Measurements from ENCODE around the gene KIF13A.
"Not testable (repeated sequence)": the region's sequence is repeated elsewhere in the genome, so short reads cannot be mapped to it uniquely, and the experiment has no call there.

KIF13A gene

DNA sequence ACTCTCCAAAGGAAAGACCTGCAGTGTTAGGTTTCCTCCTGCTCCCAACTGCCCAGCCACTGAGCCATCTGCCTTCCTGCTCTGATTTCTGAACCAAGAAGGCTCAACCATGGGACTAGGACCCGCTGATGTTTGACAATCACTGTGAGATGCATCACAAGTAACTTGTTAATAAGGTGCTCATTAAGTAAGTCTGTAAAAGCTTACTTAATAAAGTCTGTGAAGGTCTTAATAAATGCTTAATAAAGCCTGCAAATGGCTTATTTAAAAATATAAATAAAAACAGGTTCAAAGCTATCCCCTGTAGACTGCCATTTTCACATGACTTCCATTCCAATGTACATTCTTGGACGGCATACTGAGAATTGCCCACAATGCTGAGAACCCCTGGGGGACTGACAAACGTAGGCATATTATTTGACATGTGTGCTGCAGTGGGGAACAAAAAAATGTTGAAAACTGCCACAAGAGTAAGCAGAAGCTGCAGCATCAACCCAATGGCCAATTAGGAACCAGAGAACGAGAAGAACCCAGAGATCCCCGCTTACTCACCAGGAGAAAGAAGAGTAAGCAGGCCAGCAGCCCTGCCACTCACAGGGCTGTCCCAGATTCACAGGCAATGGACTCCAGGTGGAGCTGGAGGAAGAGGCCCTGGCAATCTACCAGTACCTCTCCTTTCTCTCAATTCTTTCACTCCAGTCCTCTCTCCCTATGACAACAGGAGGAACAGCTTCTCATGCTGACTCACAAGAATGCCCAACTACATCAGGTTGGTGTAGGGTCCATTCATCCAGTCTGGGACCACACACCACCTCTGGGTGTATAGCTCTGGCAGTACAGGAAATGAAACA is 19.5 kb downstream of the KIF13A start:
- no peak for DNase-seq

DNA sequence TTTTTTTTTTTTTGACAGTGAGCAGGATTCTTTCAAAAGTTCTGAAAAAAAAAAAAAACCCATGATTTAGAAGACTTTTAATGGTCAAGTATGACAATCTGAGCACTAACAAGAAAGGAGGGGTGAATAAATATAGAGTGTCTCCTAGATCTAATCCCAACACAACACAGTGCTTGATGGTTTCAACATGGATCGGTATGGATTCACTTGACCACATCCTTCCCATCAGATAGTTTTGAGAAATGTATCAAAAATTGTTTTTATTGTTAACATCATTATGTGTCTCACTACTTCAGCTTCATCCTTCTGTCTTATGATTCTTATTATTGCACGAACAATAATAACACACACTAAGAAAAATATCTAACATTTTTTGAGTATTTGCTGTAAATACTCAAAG is 21.0 kb downstream of the KIF13A start:
- no peak for DNase-seq

DNA sequence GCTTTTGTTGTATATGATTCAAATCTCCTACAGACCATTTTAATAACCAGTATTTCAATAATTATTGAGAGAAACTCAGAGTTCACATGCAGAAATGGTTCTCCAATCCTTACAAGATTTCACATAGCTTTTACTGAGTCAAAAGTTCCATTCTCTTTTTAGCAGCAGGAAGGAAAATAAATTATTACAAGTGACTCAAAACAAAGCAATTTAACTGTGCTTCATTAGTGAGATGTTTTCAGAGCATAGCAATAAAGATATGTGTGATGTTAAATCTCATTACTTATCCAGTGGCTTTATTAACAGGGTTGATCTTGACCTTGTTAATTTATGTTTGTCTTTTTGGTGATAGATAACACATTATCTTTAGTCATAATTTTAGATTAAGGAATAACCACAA is 22.0 kb downstream of the KIF13A start:
- DNase-seq = no peak

DNA sequence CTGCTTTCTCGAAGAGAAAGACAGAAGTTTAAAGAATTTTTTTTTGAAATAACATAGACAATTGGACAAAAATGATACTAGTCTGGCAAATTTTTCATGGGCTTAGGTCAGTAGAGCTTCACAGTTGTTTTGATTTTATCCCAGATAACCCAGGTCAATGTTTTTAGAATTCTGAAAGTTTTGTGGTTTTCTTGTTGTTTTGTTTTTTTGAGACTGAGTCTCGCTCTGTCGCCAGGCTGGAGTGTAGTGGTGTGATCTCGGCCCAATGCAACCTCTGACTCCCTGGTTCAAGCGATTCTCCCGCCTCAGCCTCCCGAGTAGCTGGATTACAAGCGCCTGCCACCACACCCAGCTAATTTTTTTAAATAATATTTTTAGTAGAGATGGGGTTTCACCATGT is 22.8 kb downstream of the KIF13A start:
- no peak for DNase-seq

DNA sequence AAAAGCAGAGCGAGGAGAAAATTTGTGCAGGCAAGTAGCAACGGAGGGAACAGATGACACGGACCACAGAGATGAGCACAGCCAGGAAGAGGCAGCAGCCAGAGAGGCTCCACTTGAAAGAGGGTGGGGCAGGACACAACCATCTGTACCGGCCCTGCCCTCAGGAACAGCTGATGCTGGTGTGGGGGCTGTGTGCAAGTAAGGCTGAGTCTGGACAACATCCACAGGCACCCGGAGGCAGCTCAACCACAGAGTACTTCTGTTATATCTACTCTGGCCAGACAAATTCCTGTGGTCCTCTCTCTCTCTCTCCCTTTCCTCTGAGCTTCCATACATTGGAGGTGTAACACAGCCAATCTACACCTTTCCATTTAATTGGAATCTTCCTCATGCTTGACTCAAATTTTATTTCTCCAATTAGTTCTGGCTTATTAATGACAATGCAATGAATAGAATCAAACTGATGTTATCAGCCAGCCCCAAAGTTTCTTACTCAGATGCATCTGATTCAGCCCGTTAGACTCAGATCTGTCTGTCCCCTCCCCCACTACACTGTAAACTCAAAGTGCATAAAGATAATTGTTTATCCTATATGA is 24.9 kb downstream of the KIF13A start:
- DNase-seq = no peak

DNA sequence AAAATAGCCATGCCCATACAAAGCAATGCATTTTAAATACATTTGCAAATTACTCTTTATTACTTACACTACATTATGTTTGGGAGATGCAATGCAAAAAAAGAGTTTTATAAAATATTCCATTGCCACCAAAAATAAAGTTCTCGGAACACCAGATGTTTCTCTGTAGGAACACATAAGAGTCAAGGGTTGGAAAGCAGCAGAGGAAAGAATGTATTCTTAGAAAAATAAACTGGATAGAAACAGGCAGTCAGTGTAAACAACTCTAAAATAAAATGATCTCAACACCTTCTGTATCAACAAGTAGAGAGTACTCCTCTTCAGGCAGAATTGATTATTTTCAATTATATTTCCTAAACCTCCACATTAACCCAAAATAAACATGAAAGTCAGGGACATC is 28.1 kb downstream of the KIF13A start:
- no peak for DNase-seq

DNA sequence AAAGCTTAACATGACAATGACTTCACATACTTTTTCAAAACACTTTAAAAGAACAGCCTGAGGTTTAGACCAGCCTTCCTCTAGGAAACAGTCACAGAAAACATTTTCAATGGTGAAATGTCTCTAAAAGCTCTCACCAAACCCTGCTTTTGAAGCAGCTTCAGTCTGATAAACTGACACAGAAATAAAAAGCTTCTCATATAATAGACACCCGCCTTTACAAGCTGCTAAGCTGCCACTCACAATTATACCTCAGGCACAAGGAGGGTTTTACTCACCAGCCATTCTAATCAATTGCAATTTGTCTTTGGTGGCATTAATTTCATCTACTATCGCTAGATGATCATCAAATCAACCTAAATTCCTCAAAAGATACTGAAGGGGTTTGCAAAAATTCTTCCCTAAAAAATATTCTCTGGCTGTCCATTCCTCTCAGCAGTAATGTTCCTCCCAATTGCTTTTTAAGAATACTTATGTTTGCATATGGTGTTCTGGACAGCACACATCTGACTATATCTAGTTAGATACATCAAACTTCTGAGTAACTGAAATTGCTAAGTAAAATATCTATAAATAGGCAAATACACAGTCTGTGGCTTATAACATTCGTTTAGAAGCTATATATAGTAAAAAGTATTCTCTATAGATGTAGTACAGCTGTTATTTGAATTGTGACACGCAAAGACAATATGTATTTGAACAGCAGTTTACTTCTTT is 29.4 kb downstream of the KIF13A start:
- DNase-seq = no peak

DNA sequence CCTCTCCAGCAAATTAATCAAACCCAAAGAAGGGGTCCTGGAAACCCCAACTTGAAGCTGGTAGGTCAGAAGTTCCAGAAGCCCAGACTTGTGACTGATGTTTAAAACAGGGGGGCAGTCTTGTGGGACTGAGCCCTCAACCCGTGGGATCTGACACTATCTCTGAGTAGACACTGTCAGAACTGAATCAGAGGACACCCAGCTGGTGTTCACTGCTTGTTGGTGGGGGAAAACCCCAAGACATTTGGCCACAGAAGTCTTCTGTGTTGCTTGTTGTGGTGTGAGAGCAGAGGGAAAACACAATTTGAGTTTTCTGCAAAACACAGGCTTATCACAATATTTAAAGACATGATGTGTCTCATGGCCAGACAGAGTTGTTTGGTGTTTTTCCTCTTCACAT is 29.9 kb downstream of the KIF13A start:
- no peak for DNase-seq

DNA sequence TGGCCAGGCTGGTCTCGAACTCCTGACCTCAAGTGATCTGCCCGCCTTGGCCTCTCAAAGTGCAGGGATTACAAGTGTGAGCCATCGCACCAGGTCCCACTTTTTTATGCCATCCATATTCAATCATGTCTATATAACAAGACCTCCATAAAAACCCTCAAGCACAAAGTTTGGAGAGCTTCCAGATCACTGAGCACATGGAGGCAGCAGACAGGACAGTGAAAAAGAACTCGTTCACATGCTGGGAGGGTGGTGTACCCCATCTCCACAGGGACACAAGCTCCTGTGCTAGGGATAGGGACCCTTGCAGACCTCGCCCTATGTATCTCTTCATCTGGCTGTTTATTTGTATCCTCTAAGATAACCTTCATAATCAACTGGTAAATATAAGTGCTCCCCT is 30.3 kb downstream of the KIF13A start:
- no peak for DNase-seq

DNA sequence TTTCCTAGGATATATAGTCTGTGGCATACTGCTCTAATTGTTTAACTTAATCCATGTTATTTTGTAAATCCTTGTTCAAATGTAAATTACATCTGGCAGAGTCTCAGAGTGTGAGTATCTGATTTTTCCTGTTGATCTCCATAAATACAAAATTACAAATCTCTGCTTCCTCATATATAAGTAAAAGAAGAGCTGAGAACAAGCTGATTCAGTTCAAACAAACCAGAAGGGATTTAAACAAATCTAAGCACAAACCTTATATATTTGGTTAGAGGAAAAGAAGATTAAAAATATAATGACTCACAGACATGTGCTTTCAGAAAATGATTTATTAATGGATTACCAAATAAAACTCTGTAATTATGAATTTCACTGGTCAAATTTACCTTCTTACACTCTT is 37.3 kb downstream of the KIF13A start:
- DNase-seq = no peak

DNA sequence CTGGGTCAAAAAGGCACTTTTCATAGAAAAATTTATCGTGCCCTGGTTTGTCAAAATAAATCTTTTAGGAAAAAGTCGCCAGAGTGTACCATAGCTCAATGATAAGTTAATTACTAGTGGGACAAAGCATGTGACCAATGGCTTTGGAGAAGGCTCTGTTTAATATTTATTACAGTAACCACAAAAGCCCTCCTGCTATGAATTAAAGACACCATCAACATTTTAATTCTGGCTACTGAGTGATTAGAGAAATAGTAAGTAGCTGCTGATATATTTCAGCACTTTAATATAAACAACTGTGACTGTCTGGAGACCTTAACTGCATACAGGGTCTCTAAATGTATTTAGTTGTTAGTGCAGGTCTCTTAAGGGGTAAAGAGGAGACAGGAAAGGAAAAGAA is 38.3 kb downstream of the KIF13A start:
- DNase-seq = no peak

DNA sequence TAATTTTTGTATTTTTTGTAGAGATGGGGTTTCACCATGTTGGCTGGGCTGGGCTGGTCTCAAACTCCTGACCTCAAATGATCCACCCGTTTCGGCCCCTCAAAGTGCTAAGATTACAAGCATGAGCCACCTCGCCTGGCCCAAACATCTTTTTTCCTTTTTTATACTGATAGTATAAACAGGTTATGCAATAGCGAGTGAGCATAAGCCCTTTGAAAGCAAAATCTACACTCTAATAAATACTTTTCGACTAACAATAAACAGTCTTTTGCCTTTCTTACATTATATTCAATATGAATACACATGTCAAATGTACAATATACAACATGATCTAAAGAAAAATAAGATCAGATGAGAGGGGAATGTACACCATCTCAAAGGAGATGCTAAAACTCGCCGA is 38.7 kb downstream of the KIF13A start:
- no peak for DNase-seq

DNA sequence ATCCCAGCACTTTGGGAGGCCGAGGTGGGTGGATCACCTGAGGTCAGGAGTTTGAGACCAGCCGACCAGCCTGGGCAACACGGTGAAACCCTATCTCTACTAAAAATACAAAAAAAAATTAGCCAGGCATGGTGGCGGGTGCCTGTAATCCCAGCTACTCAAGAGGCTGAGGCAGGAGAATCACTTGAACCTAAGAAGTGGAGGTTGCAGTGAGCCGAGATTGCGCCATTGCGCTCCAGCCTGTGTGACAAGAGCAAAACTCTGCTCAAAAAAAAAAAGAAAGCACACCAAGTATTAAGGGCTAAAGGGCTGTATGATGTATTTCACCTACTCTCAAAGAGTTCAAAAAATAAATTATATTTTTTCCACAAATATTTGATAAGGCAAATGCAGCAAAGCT is 39.9 kb downstream of the KIF13A start:
- not testable (repeated sequence) for DNase-seq

DNA sequence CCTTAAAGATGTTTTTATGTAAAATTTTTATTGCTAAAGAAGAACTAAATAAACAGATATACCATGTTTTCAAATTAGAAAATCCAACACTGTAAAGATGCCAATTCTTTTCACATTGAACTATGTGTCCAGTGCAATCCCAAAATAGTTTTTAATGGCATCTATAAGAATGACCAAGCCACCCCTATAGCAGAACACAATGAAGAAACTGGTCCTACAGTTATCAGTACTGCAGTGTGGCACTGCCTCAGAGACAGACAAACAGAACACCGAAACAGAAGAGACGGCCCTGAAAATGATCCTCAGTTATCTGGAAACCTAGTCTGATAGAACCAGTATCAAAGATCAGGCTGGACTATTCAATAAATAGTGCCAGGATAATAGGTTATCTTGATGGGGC is 41.9 kb downstream of the KIF13A start:
- DNase-seq = no peak

DNA sequence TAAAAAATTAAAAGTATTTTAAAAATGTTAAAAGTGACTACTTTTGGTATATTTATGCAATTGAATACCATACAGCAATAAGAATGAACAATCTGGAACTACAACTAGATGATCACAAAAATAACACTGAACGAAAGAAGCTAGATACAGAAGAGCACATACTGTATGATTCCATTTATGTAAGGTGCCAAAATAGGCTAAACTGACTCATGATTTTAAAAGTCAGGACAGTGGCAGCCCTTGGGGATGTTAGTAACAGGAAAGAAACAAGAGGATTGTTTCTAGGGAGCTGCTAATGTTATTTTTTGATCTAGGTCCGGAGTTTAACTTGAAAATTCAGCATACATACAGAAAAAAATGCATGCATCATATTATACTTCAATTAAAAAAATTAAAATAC is 42.3 kb downstream of the KIF13A start:
- no peak for DNase-seq

DNA sequence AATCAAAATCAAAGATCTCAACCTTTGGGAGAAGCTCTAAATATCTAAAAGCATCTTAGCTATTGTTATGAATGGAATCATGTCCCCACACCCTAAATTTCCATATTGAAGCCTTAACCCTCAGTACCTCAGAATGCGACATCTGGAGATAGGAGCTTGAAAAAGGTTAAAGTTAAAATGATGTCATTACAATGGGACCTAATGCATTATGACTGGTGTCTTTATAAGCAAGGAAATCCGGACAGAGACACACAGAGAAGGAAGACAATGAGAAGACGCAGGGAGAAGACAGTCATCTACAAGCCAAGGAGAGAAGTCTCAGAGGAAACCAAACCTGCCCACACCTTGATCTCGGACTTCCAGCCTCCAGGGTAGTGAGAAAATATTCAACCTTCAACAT is 46.1 kb downstream of the KIF13A start:
- DNase-seq = no peak

DNA sequence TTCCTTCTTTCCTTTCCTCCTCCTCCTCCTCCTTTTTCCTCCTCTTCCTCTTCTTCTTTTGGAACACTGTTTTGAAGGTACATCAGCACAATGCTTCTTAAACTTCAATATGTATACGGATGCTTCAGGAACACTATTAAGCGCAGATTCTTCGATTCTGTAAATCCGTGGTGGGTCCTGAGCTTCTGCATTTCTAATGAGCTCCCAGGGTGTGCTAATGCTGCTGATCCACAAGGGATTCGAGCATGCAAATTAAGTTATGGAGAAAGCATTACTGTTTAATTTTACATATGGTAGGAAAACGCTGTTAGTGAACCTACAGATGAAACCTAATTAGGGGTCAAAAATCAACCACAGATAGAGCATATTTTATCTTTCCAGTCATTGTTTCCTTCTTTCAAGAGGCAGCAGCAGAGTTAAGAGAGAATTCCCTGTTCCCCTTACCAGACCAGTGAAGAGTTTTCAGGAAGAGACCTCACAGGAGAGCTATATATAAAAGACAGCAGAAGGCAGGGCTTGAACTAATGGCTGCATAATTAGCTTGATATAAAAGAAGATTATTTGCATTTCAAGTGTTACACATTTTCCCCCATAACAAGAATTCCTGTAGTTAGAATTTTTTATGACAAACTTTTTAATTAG is 47.2 kb downstream of the KIF13A start:
- DNase-seq = no peak

DNA sequence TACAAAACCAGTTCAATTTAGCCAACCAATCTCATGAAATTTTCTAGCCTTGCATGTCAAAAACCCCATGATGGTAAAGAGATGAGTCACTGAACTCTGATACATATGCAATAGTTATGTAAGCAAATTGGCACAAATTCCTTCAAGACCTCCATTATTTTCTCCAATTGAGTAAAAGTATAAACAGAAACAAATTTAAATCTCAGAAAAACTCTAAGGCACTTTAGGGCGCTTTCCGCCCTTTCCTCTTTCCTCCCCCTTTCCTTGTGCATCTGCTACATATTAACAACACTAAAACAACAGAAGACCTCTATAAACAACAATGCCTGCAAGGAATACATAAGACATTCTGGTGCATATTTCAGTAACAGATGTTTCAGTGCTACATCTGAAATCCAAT is 48.5 kb downstream of the KIF13A start:
- DNase-seq = no peak

DNA sequence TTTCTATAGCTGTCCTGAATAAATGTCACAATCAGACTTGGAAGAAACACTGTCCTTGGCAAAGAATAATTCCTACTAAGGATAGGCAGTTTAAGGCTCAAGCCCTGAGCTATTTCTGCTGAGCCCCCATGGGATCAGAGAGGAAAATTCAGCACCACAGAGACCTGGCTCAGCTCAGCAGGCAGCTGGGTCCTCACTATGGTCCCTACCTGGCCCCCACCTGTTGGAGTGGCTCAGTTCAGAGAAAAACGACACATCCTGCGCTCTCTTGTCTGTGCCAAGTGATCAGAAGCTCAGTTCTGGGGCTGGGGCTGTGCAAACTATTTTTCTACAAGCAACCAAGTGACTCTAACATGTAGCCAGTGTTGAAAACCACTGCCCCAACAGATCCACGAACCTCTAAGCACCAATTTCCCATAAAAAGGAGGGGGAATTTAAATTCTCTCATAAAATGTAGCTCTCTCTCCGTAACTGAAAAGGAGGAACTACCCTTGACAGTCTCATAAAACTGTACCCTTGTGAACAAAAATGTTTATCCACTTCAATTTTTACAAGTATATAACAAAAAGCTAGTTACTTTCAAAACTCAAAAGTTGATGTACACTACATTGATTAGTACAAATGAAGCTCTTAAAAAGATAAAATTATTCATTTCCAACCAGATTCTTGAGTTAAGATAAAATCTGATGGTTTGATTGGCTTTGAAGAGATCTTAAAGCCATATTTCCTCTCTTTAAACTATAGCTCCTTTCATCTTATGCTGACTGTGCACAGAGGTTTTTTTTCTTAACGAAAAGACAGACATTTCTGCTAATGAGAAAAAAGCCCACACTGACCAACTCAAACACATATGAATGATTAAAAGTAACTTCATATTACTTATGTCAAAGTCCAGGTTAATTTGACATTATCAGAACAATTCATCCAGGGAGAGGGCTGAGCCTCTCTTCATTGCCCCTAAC is 52.0 kb downstream of the KIF13A start:
- DNase-seq = no peak

DNA sequence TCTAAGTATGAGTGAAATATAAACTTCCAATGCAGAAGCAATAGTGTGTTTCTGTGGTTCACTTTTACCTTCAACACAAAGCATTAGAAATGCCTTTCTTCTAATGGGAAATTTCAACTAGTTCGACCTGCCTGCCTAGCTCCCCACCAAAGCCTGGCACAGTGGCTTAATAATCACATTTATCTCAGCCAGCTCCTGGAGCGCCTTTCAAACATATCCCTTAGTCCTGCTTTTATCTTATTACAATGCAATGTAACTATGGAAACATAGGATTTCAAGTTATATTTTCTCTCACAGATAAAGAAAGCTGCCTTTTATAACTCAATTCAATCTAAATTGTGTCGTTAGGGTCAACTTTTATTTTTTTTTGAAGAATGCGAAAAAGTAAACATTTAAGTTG is 53.7 kb downstream of the KIF13A start:
- no peak for DNase-seq

DNA sequence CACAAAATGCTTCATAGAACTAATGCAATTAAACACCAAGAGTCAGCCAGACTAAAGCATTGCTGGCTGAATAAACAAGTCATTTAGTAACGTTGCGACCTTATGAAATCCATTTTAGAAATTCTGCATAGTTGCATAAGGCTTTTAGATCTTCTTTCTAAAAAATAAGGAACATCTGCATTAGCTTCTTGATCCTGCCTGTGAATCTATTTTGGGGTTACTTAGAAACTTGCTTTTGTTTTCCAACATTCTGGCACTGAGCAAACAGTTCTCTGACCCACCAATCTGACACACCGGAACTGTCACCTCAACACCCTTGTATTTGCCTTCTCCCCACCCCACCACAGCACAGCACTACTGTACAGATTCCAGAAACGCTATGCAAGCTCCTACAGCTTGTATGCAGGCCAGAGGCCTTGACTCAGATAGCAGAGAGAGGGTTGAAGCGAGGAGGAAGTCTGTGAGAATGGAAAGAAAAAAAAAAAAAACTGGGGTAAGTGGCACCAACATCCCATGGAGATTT is 55.0 kb downstream of the KIF13A start:
- no peak for DNase-seq

DNA sequence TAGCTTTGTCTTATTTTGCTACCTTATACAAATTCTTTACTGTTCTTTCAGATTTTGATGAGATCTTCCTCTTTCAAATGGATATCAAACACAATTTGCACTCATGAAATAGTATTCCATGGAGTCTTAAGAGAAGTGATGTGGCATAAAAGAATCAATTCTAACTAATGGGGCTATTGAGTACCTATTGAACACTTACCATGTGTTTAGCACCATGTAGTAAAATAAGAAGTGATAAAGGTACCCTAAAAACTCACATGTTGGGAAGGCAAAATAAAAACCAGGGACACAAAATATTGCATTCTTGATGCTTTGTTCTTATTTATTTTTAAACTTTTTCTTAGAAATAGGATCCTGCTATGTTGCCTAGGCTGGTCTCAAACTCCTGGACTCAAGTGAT is 56.2 kb downstream of the KIF13A start:
- no peak for DNase-seq
